Measurements from ENCODE around the gene SMARCA2.

SMARCA2 gene

GRCh38 chr9:2242831-2243330 lies 227.7 kb downstream of the SMARCA2 start:
- peak in 15 of 56 donors; percentile 17 to 57 (median 35) for DNase-seq
